ENCODE results near the gene PDCD1.
"Not testable (repeated sequence)": the region's sequence is repeated elsewhere in the genome, so short reads cannot be mapped to it uniquely, and the experiment has no call there.

The PDCD1 gene

GRCh38 chr2:241850544-241851324, 8.0 kb downstream of the PDCD1 start:
- DNase-seq: no peak

- no peak for DNase-seq
These were observed 8.8 kb downstream of the PDCD1 start for GRCh38 chr2:241849616-241850543.

- no peak for DNase-seq
These were observed 9.7 kb downstream of the PDCD1 start for GRCh38 chr2:241848761-241849615.

GRCh38 chr2:241846406-241846805, 12.3 kb downstream of the PDCD1 start:
- no peak for DNase-seq

GRCh38 chr2:241844831-241845578, 13.7 kb downstream of the PDCD1 start:
- no peak for DNase-seq

DNA sequence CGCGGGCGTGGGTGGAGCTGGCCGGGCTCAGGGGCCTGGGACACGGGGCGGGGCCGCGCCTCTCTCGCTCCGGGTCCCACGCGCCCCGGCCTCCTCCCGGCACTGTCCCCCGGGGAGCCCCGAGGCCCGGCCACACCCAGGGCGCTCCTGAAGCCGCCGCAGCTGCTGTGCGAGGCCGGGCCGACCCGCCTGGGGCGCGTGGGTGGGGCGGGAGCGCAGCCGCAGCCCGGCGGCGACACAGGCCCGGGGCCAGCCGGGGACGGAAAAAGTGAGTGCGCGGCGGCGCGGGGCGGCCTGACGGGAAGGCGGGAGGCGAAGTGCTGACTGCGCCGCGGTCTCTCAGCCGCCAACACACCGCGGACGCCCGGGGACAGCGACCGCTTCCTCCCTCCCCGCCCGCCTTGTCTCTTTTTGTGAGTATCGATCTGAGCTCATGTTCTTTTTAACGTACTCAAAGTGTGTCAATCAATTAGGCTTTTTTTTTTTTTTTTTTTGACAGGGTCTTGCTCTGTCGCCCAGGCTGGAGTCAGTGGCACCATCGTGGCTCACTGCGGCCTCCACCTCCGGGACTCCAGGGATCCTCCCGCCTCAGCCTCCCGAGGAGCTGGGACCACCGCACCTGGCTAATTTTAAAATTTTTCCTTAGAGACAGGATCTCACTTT, 14.5 kb downstream of the PDCD1 start:
- no peak for DNase-seq

DNA sequence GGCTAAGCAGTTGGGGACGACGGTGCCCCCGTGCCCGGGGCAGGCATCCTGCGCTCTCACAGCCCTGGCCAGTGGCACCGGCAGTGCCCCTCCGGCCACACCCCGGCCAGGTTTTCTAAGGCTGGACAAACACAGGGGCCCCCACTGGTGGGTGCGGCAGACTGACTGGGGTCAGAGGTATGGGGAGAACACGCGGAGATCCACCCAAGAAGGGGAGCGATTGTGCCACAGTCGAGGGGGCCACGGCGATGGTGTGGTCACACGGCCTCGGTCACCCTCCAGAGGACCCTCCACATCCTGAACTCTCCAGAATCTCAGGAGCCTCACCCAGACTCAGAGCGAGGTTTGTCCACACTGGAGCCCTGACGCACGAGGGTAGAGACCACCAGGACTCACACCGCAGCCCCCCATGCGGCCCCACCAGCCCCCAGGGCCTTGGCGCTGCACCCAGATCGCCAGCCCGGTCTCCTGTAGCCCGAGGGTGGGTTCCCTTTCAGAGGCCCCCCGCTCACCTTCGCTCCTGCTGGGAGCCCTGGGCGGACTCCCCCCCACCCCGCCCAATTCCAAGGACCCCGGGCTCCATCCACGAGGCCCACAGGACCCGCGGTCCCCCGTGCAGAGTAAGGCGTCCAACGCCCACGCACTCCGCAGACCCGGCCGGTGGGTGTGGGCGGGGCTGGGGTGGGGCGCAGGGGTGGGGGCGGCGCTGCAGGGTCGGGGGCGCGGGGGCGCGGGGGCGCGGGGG, 15.2 kb downstream of the PDCD1 start:
- no peak for DNase-seq

DNA sequence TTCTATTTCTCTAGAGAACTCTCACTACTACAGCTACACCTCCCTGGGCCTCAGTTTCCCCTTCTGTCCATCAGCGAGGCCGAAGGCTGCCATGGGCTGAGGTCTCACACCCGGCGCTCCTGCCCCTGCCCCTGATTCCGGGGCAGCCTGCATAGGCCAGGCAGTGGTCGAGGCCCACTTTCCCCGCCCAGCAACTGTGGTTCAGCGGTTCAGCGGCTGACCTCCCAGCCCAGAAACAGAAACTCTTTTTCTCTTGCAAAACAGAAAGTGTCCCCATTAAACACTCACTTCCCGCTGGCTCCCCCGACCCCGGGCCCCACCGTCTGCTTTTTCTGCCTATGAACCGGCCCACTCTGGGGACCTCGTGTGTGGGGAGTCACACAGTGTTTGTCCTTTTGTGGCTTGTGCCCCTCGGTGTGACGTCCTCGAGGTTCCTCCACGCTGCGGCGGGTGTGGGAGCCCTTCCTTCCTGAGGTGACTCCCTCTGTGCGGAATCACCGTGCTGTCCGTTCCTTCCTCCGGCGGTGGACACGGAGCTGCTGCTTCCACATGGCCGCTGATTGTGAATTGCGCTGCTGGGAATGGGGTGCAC, 16.0 kb downstream of the PDCD1 start:
- DNase-seq: no peak

GRCh38 chr2:241842067-241842415, 16.7 kb downstream of the PDCD1 start:
- no peak for DNase-seq

DNA sequence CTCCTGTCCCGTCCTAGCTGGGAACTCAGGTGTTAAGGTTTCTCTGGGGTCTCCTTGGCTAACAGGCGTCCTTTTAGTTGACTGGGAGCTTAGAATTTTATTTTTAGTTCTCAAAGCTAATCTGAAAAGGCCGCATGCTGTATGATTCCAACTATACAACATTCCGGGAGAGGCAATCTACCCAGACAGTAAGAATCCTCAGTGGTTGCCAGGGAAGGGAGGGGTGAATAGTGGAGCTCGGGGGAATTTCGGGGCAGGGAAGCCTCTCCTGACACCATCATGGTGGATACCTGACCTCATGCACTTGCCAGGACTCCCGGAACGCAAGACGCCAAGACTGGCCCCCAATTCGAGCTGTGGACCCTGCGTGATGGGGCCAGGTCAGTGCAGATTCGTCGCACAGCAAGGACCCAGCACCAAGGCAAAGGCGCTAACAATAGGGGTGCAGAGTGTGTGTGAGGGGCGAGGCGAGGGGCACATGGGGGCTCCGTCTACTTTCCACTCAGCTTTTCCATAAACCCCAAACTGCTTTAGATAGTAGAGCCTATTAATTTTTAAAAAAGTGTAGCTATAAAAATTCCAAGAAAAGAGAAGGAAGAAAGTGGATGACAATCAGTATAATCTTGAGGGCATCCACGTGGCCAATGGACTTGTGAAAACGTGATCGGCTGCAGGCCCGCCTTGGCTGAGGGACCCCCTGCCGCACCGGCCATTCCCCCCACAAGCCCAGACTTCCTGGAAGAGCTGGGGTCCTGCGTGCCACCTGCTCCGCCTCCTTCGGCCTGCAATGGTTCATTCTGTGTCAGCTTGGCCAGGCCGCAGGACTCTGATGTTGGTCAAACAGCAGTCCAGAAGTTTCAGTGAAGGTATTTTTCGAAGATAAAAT, 17.3 kb downstream of the PDCD1 start:
- DNase-seq: no peak

DNA sequence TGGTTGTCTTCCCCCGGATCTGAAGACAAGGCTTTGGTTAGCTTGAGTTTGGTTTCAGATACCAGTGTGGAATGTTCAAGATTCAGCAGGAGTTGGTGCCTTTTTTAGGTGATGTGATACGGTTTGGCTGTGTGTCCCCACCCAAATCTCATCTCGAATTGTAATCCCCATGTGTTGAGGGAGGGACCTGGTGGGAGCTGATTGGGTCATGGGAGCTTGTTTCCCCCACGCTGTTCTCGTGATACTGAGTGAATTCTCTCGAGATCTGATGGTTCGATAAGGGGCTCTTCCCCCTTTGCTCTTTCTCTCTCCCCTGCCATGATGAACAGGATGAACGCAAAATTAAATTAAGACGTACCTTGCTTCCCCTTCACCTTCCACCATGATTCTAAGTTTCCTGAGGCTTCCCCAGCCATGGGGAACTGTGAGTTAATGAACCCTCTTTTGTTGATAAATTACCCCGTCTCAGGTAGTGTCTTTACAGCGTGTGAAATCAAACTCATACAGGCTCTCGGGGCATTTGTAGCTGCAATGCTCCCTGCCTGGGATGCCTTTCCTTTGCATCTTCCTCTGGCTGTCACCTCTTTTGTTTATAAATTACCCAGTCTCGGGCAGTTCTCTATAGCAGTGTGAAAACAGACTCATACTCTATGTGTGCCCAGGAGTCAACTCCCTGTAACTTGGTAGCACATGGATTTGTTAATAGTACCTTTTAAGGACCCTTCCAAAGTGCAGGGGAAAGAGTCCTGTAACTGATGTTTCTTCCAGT, 21.3 kb downstream of the PDCD1 start:
- no peak for DNase-seq

DNA sequence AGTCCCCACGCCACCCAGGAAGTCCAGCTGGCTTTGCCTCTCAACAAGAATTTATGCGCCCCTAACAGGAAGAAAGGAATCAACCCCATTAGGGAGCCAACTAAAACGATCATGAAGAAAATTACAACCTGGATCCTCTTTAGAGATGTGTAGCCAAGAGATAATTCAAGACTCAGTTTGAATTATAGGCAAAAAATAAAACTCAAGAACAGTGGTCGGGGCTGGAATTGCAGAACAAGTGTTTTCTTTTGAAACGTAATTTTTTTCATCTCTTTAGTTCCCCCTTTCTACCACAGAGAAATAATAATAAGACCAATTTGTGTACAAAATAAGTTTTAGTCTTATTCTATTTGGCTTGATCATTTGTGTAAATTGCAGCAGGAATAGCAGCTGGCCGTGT, 22.4 kb downstream of the PDCD1 start:
- DNase-seq: no peak

DNA sequence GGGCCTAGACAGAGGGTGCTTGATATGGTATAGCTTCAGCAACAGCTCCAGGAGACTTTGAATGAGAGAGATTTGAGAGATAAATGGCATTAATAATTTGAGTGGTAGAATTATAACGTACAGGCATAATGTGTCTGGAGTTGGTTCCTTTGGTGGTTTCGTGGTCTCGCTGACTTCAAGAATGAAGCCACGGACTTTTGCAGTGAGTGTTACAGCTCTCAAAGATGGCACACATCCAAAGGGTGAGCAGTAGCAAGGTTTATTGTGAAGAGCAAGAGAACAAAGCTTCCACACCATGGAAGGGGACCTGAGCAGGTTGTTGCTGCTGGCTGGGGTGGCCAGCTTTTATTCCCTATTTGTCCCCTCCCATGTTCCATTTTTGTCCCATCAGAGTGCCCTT, 23.1 kb downstream of the PDCD1 start:
- no peak for DNase-seq

DNA sequence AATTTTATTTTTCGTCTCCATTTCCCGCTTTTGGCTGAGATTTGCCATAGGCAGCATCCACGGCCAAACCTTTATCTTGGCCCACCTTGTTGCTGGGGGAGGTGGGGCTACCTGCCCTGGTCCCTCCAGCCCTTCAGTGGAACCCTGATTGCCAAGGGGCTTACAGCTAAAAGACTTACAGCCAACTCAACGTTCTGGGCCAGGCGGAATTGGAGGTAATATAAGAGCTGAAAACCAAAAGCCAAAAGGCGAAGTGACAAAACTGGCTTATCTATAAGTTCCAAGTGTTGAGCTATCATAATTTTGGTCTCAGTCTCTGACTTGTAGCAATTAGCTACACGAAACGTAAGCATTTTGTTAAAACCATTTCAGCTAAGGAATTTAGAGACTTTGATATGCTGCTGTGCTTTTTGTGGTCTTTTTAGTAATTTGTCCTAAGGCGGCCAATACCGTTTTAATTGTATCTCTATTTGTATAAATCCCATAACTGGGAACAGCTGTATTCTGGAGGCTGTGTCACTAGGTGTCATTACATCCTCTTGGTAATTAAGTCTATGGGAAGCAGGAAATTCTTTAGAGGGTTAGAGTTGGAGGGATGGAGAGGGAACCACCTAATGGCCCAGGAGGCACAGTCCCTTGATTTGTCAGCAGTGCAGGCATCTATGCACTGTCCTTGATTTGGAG, 24.0 kb downstream of the PDCD1 start:
- DNase-seq: no peak

- not testable (repeated sequence) for DNase-seq
These were observed 24.8 kb downstream of the PDCD1 start for GRCh38 chr2:241833756-241834526.

GRCh38 chr2:241833101-241833663, 25.5 kb downstream of the PDCD1 start:
- DNase-seq: no peak

GRCh38 chr2:241827394-241827793, 31.3 kb downstream of the PDCD1 start:
- no peak for DNase-seq

Data from DMS 273 treated with DMSO at 0.1 percent for 48 hours (cell line).